ENCODE results near the gene EIF4G1.

Gene EIF4G1

GRCh38 chr3:184315871-184316661, 1.7 kb downstream of the EIF4G1 start:
- Mint-ChIP-seq H3K36me3 (ENCODE audit: low read depth) (peaks cover 23% of the 10 kb centered on the region), H3K27ac (peak overlapping the region; percentile 83), H3K4me1 (ENCODE audit: low read depth) (peaks cover 26% of the 10 kb centered on the region), H3K9me3 (no peaks in the 10 kb centered on the region), H3K27me3 (ENCODE audit: low read depth) (no peaks in the 10 kb centered on the region), H3K4me3 (peak overlapping the region; percentile 85)

- peak overlapping the region; percentile 83 for H3K27ac Mint-ChIP-seq
- H3K27me3 Mint-ChIP-seq (ENCODE audit: low read depth): no peaks in the 10 kb centered on the region
- peaks cover 31% of the 10 kb centered on the region for H3K36me3 Mint-ChIP-seq (ENCODE audit: low read depth)
- no peaks in the 10 kb centered on the region for H3K9me3 Mint-ChIP-seq
- H3K4me3 Mint-ChIP-seq: peak overlapping the region; percentile 85
- peaks cover 26% of the 10 kb centered on the region for H3K4me1 Mint-ChIP-seq (ENCODE audit: low read depth)
These were observed 2.4 kb downstream of the EIF4G1 start for GRCh38 chr3:184316792-184317191.

GRCh38 chr3:184317201-184317600, 2.8 kb downstream of the EIF4G1 start:
- peaks cover 26% of the 10 kb centered on the region for H3K4me1 Mint-ChIP-seq (ENCODE audit: low read depth)

GRCh38 chr3:184320104-184320445, 5.7 kb downstream of the EIF4G1 start:
- H3K36me3 Mint-ChIP-seq (ENCODE audit: low read depth): peaks cover 53% of the 10 kb centered on the region
- H3K9me3 Mint-ChIP-seq: no peaks in the 10 kb centered on the region
- H3K4me1 Mint-ChIP-seq (ENCODE audit: low read depth): peaks cover 25% of the 10 kb centered on the region
- no peak overlapping the region for H3K27ac Mint-ChIP-seq
- no peaks in the 10 kb centered on the region for H3K27me3 Mint-ChIP-seq (ENCODE audit: low read depth)
- no peak overlapping the region for H3K4me3 Mint-ChIP-seq

More at GRCh38 chr3:184317201-184317600, 2.8 kb downstream of the EIF4G1 start:
- H3K27ac Mint-ChIP-seq: peak overlapping the region; percentile 62
- no peaks in the 10 kb centered on the region for H3K9me3 Mint-ChIP-seq
- H3K36me3 Mint-ChIP-seq (ENCODE audit: low read depth): peaks cover 31% of the 10 kb centered on the region
- no peaks in the 10 kb centered on the region for H3K27me3 Mint-ChIP-seq (ENCODE audit: low read depth)
- H3K4me3 Mint-ChIP-seq: peak overlapping the region; percentile 30

- H3K9me3 Mint-ChIP-seq: no peaks in the 10 kb centered on the region
- H3K27ac Mint-ChIP-seq: no peak overlapping the region
- peaks cover 21% of the 10 kb centered on the region for H3K4me1 Mint-ChIP-seq (ENCODE audit: low read depth)
- no peak overlapping the region for H3K4me3 Mint-ChIP-seq
- no peaks in the 10 kb centered on the region for H3K27me3 Mint-ChIP-seq (ENCODE audit: low read depth)
- H3K36me3 Mint-ChIP-seq (ENCODE audit: low read depth): peaks cover 62% of the 10 kb centered on the region
These were observed 7.3 kb downstream of the EIF4G1 start for GRCh38 chr3:184321666-184322065.

GRCh38 chr3:184322731-184323487, 8.5 kb downstream of the EIF4G1 start:
- peaks cover 9% of the 10 kb centered on the region for H3K4me1 Mint-ChIP-seq (ENCODE audit: low read depth)
- H3K9me3 Mint-ChIP-seq: no peaks in the 10 kb centered on the region
- no peaks in the 10 kb centered on the region for H3K27me3 Mint-ChIP-seq (ENCODE audit: low read depth)
- peaks cover 63% of the 10 kb centered on the region for H3K36me3 Mint-ChIP-seq (ENCODE audit: low read depth)
- no peak overlapping the region for H3K4me3 Mint-ChIP-seq
- H3K27ac Mint-ChIP-seq: no peak overlapping the region

- Mint-ChIP-seq H3K4me3 (no peak overlapping the region), H3K4me1 (ENCODE audit: low read depth) (peaks cover 6% of the 10 kb centered on the region), H3K27ac (no peak overlapping the region), H3K27me3 (ENCODE audit: low read depth) (no peaks in the 10 kb centered on the region), H3K36me3 (ENCODE audit: low read depth) (peaks cover 65% of the 10 kb centered on the region), H3K9me3 (no peaks in the 10 kb centered on the region)
These were observed 9.3 kb downstream of the EIF4G1 start for GRCh38 chr3:184323696-184324095.

- peaks cover 74% of the 10 kb centered on the region for H3K36me3 Mint-ChIP-seq (ENCODE audit: low read depth)
- no peak overlapping the region for H3K27ac Mint-ChIP-seq
- H3K4me3 Mint-ChIP-seq: no peak overlapping the region
- H3K9me3 Mint-ChIP-seq: no peaks in the 10 kb centered on the region
- H3K4me1 Mint-ChIP-seq (ENCODE audit: low read depth): peaks cover 1% of the 10 kb centered on the region
- H3K27me3 Mint-ChIP-seq (ENCODE audit: low read depth): no peaks in the 10 kb centered on the region
These were observed 10.9 kb downstream of the EIF4G1 start for GRCh38 chr3:184325269-184325668.

GRCh38 chr3:184325715-184326369, 11.4 kb downstream of the EIF4G1 start:
- Mint-ChIP-seq H3K9me3 (no peaks in the 10 kb centered on the region), H3K36me3 (ENCODE audit: low read depth) (peaks cover 75% of the 10 kb centered on the region), H3K27me3 (ENCODE audit: low read depth) (no peaks in the 10 kb centered on the region), H3K4me3 (no peak overlapping the region), H3K27ac (no peak overlapping the region), H3K4me1 (ENCODE audit: low read depth) (peaks cover 1% of the 10 kb centered on the region)

GRCh38 chr3:184327171-184327570, 12.8 kb downstream of the EIF4G1 start:
- H3K36me3 Mint-ChIP-seq (ENCODE audit: low read depth): peaks cover 79% of the 10 kb centered on the region

GRCh38 chr3:184328516-184328915, 14.1 kb downstream of the EIF4G1 start:
- H3K9me3 Mint-ChIP-seq: no peaks in the 10 kb centered on the region
- H3K27ac Mint-ChIP-seq: no peak overlapping the region
- peaks cover 14% of the 10 kb centered on the region for H3K4me1 Mint-ChIP-seq (ENCODE audit: low read depth)
- peaks cover 83% of the 10 kb centered on the region for H3K36me3 Mint-ChIP-seq (ENCODE audit: low read depth)
- H3K4me3 Mint-ChIP-seq: no peak overlapping the region
- no peaks in the 10 kb centered on the region for H3K27me3 Mint-ChIP-seq (ENCODE audit: low read depth)

More at GRCh38 chr3:184327171-184327570, 12.8 kb downstream of the EIF4G1 start:
- Mint-ChIP-seq H3K27ac (no peak overlapping the region), H3K4me3 (no peak overlapping the region), H3K27me3 (ENCODE audit: low read depth) (no peaks in the 10 kb centered on the region), H3K9me3 (no peaks in the 10 kb centered on the region), H3K4me1 (ENCODE audit: low read depth) (peaks cover 2% of the 10 kb centered on the region)

- Mint-ChIP-seq H3K36me3 (ENCODE audit: low read depth) (peaks cover 68% of the 10 kb centered on the region), H3K27me3 (ENCODE audit: low read depth) (peaks cover 2% of the 10 kb centered on the region)
These were observed 18.1 kb downstream of the EIF4G1 start for GRCh38 chr3:184332370-184333090.

GRCh38 chr3:184333190-184333589, 18.8 kb downstream of the EIF4G1 start:
- H3K4me3 Mint-ChIP-seq: no peak overlapping the region
- H3K27me3 Mint-ChIP-seq (ENCODE audit: low read depth): peaks cover 6% of the 10 kb centered on the region
- peaks cover 68% of the 10 kb centered on the region for H3K36me3 Mint-ChIP-seq (ENCODE audit: low read depth)
- H3K27ac Mint-ChIP-seq: peak overlapping the region; percentile 65
- peaks cover 36% of the 10 kb centered on the region for H3K4me1 Mint-ChIP-seq (ENCODE audit: low read depth)
- H3K9me3 Mint-ChIP-seq: no peaks in the 10 kb centered on the region

More at GRCh38 chr3:184332370-184333090, 18.1 kb downstream of the EIF4G1 start:
- Mint-ChIP-seq H3K4me3 (no peak overlapping the region), H3K4me1 (ENCODE audit: low read depth) (peaks cover 31% of the 10 kb centered on the region), H3K9me3 (no peaks in the 10 kb centered on the region), H3K27ac (peak overlapping the region; percentile 65)

- Mint-ChIP-seq H3K27ac (peak overlapping the region; percentile 65), H3K4me3 (peak overlapping the region; percentile 23), H3K36me3 (ENCODE audit: low read depth) (peaks cover 65% of the 10 kb centered on the region), H3K27me3 (ENCODE audit: low read depth) (peaks cover 6% of the 10 kb centered on the region), H3K4me1 (ENCODE audit: low read depth) (peaks cover 36% of the 10 kb centered on the region), H3K9me3 (no peaks in the 10 kb centered on the region)
These were observed 19.3 kb downstream of the EIF4G1 start for GRCh38 chr3:184333700-184334099.
